Esophagus squamous epithelium (tissue), 4 donors: Measurements from ENCODE around the gene PLEKHG3.

Source experiments
- CTCF ChIP-seq, 6 experiments: fragments of 450-650 bp in 4 of 6; fragments of 200-600 bp in 2 of 6; sonication (generic) in 2 of 6; IDR thresholded peaks; one replicate each; pipeline ENCODE4 v1.5.1; 2016 to 2019; ENCODE audit warnings: antibody characterized with exemption in 6 of 6, mild to moderate bottlenecking in 4 of 6, moderate library complexity in 4 of 6
- POLR2A ChIP-seq, 4 donors: fragments of 450-650 bp; IDR thresholded peaks; one replicate each; pipeline ENCODE4 v1.6.1; 2017; ENCODE audit warnings: antibody characterized with exemption in 4 of 4, mild to moderate bottlenecking in 4 of 4, moderate library complexity in 3 of 4

- TF ChIP-seq POLR2A (IDR thresholded peaks at IDR 0.05) = no peak
- TF ChIP-seq CTCF (IDR thresholded peaks at IDR 0.05) = no peak
Observed at GRCh38 chr14:64685371-64686281, 18.6 kb upstream of the PLEKHG3 start.
